Measurements from ENCODE around the gene LSP1. TPM values are rescaled to one million over a fixed set of nuclear protein-coding genes. Genes with fewer than 3 reads are reported as not detected.

LSP1 gene
- polyA plus RNA-seq, 4 donors = 5.2 to 10.8 (median 7.3) TPM

DNA sequence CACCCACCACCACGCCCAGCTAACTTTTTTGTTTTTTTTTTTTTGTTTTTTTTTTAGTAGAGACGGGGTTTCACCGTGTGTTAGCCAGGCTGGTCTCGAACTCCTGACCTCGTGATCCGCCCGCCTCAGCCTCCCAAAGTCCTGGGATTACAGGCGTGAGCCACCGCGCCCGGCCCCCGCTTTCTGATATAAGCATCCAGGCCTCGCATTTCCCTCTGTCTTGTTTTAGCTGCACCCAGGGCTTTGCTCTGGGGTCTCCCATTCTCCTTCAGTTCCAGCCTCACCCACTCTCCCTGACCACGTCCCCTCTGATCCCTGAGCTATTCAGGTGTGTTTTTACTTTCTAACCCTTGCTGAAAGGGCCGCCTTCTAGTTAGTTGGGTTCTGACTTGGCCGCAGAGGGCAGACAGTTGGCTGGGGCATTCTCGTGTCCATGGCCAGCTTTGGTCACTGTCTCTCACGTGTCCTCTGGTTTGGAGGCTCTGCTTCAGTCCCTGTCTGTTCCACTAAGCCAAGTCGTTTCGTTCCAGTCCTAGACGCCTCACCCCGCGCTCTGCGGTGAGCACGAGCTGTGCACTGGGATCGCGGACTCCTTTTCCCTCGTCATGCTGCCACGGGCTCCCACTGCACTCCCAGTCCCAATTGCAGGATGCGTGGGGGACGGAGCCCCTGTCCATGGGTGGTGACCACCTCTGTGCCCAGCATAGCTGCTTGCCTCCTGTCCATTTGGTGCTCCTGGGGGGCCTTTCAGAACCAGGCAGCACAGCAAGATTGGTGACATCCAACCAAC is 60.6 kb downstream of the LSP1 start:
- no peak for DNase-seq (ENCODE audit: low read depth in 4 of 4, low spot score in 3 of 4)

DNA sequence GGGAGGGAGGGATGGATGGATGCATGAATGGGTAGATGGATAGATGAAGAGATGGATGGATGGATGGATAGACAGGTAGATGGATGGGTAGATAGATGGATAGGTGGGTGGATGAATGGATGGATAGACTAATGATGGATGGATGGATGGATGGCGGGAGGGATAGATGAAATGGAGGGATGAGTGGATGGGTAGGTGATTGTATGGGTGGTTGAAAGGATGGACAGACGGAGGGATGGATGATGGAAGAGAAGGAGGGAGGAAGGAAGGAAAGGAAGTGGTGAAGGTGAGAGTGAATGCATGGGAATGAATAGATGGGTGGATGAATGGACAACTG is 62.9 kb downstream of the LSP1 start:
- DNase-seq (ENCODE audit: low read depth in 4 of 4, low spot score in 3 of 4) = no peak

DNA sequence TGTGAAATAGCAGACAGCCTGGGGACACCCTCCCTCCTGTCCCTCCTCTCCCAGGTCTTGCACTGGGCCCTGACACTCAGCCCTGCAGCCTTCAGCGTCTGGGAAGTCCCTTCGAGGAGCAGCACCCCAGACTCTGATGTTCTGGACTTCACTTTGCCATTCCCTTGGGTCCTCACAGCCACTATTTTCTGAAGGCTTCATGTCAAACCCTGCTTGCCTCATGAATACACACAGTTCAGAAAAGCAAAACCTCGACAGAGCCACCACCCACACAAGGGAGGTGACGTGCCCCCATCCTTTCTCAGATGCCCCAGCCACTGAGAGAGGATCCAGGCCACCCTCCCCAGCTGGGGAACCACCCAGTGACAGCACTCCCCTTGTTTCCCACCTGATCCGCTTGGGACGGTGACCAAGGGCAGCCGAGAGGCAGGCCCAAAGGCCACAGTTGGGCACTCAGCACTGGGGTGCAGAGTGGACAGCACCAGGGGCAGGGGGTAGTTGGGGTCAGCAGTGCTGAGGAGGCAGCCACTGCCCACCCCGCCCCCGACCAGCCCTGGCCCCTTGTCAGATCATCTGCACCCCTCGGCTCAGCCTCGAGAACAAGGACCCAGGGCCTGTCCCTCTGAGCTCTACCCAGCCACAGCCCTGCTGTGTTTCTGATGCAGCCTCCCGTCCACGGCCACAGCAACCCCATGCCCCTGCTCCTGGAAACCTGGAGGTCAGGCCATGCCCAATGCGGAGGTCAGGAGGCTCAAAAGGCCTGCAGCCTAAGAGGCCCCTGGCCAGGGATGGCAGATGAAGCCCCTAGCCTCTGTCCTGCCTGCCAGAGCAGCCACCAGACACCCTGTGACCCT is 63.5 kb downstream of the LSP1 start:
- DNase-seq (ENCODE audit: low read depth in 4 of 4, low spot score in 3 of 4) = no peak

DNA sequence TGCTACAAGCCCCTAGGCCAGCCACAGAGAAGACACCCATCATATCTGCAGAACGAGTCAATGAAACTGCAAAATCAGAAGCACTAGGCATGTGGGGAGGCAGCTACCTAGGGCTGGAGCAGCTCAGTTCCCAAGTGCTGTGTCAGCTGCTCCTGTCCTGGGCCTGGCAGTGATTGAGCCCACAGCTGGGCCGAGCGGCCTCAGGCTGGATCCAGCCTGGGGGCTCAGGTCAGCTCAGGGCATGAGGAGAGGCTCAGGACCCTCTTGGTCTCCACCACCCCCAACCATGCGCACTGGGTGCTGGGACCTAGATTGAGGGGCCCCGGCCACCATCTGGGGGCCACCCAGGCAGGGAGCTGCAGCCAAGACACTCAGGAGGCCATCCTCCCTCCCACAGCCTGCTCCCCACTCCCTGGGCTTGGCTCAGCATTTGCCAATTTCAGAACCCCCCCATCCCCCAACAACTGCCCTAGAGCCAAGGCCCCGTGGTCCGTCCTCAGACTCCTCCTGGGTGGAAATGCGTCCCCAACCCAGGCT is 64.2 kb downstream of the LSP1 start:
- DNase-seq (ENCODE audit: low read depth in 4 of 4, low spot score in 3 of 4) = no peak

DNA sequence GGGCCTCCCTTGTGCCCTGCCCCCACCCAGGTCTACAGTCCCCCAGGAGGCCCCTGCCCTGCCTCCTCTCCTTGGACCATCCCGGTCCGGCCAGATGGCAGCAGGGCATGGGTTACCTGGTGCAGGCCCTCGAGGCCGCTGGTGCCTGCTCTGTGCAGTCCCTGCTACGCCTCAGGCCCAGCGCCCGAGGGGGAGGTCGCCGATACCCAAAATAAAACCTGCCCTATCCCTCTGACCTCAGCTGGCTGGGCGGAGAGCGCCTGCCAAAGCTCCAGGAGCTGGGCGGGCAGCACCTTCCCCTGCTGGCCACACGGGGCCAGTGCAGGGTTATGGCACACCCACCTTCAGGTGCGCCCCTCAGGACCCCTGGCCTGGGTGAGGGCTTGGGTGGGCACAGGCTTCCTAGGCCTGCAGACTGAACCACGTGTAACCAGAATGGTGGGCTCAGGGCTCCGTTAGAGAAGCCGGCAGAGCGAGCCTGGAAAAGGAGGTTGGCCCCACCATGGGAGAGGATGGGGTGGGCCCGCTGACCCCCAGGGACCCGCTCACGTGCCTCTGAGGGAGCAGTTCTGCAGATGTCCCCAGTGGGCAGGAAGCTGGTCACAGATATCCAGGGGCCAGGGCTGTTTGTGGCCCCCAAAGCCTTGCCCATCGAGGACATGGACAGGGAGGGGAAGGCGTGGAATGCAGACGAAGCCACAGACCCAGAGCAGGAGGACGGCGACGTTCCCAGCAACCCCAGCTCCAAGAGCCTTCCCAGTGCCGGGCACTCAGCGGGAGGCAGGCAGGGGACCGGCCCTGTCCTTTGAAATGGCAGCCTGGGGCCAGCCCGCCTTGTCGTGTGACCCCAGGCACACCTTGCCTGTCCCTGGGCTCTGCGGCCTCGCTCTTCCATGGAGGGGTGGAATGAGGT is 64.9 kb downstream of the LSP1 start:
- DNase-seq (ENCODE audit: low read depth in 4 of 4, low spot score in 3 of 4) = no peak

DNA sequence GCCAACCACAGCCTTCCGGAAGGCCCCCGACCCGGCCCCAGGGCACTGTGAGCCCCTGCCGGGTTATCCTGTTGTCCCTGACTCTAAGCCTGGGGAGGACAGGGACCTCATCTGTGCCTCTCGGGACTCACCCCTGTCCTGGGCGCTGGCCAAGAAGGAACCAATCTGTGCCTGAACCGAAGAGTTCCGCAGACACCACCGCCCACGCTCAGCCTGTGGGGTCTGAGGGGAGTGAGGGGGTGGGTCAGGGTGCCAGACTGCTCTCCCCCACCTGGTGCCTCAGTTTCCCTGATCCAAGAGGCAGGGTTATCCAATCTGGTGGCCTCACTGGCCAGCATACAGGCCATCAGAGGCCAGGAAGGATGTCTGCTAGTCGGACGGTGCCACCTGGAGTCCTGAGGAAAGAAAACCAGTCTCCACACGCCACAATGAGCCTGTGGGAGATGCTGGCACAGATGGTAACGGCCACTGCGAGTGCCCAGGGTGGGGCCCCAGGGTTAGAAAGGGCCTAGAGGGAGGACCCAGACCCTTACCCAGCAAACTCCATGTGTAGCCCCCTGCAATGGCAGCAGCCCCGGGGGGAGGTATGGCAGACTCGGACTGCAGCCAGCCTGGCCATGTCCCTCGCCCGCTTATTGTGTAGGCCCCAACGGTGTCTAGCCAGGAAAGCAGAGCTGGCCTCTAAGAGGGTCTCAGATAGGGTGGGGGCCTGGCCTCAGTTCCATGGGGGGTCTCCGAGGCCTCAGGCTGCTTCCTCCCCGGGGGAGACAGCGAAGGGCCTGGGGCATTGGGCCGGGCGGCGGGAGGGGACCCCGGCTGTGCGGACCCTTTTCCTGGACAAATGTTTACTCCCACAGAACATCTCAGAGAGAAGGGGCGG is 65.8 kb downstream of the LSP1 start:
- no peak for DNase-seq (ENCODE audit: low read depth in 4 of 4, low spot score in 3 of 4)

DNA sequence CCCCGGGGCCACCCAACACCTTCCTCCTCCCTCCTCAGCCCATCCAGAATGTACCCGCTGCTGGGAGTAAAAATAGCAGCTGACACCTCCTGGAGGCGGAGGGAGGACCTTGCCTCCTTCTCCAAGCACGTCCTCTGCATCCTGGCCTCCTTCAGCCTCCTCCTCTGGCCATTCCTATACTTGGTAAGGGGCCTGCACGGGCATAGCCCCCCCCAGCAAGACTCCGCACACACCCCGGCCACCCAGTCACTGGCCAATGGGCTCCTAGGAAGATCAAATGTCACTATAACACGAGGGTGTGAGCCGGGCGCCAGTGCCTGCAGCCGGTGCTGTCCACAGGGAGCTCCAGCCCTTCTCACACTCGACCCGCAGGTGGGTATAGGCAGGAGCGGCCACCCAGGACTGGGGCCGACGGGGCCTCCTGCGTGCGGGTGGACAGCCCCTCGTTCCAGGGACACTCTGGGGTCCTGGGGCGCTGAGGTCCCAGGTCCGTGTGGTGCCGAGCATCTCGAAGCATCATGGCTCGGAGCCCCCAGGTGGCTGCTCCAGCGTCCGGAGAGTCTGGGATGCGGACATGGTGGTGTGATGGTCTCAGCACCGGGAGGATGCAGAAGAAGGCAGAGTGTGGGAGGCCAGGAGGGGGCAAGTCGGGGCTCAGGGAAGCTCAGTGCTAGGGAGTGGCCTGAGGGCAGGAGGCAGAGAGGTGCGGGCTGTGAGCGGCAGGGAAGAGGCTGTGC is 66.7 kb downstream of the LSP1 start, which contains the start of gene TNNT3:
TSS of gene TNNT3 (plus strand) at position 313 of the 737 bp plus-strand sequence. CDS start 3,172 bp downstream, outside the sequence.
- DNase-seq (ENCODE audit: low read depth in 4 of 4, low spot score in 3 of 4) = no peak

DNA sequence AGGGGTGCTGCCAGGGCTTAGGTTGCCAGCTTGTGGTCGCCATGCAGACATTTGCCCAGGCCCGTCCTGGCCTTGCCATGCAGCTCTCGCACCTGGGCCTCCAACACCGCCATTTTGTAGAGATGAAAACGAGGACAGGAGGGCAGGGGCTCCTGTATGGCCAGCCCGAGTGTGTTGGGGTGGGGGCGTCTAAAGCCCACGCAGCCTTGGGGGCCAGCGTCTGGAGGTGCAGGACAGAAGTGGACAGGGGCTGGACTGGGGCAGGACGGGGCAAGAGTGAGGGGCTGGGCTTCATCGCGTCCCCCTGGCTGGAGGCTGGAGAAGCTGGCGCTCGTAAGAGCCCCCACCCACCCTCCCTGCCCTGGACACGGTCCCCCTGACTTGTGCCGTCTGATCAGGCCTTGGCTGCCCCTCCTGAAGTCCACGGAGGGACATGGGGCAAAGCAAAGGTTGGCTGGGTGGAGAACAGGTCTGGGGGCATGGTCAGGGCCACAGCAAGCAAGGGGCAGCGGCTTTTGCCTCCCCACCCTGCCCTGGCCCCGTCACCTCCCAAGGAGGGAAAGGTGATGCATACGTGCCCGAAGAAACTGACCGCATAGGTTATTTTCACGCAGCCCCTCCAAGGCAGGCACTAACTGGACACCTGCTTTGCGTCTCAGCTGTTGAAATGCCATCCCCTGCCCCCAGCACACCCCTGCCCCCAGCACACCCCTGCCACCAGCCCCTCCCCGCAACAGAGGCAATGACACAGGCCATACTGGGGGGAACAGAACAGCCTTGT is 67.4 kb downstream of the LSP1 start:
- no peak for DNase-seq (ENCODE audit: low read depth in 4 of 4, low spot score in 3 of 4)

DNA sequence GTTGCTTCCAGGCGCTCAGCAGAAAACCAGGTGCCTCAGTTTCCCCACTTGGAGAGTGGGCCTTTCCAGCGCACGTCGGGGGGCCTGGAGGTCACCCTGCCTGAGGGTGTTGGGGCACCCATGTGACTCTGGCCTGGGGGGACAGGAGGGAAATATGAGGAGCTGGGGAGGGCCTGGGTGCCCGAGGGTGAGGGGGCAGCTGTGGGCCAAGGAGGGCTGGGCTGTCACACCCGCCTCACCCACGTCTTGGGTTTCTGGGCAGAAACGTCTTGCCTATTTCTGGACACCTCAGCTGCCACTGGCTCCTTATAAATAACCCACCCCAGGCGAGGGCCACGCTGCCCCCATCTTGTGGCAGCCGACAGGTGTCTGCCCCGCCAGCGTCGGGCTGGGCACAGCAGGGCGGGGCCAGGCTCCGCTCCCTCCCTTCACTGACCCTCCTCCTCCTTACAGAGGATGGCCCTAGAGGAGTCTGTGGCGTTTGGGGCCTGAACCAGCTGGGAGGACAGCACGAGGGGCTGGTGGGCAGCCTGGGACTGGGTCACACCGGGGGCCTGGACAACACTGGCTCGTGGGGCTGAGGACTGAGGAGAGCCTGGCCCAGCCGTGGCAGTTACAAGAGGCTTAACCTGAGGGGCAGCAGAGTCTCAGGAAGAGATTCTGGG is 68.2 kb downstream of the LSP1 start:
- DNase-seq (ENCODE audit: low read depth in 4 of 4, low spot score in 3 of 4) = no peak

DNA sequence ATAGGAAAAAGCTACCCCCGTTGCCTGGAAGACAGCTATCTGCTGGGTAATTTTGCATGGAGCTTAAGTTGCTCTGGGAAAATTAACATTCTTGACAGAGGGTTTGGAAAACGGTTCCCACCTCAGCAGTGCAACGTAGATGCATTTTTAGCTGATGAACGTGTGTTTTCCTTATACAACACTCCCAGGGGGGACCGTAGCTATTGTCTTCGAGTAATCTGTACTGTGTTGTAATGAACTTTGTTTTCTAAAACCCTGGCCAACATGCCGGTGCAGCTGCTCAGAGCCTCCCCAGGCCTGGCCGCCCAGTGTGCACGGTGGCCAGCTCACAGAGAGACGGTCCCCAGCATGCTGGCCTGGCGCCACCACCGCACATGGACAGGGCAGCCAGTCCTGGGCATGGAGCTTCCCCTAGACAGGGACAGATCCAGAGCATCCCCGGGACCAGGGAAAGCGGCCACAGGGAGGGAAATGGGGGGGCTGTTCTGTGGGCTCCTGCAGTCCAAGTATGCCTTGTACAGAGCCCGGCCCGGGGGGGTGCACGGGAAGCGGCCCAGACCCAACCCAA is 68.8 kb downstream of the LSP1 start:
- DNase-seq (ENCODE audit: low read depth in 4 of 4, low spot score in 3 of 4) = no peak

DNA sequence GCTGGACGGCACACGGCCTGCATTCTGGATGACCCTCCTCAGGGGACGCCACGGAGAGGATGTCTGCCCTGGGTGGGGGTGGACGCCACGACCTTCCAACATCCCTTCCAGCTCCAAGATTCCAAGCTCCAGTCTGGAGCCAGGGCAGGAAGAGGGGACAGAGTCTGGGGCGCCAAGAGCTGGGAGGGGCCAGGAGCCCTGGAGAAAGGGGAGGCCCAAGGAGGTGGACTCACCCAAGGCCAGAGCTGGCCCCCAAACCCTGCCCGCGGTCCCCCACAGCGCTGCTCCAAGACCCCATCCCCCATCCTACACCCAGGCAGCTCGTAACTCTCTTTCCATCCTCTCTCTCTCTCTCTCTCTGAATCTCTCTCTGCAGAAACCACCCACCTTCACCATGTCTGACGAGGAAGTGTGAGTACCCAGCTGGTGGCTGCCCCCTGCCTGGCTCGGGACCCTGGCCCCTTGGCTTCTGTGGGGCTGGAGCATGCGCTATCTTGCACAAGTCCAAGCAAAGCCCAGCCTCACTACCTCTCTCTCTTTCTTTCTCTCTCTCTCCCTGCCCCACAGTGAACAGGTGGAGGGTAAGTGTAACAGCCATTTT is 69.7 kb downstream of the LSP1 start:
- DNase-seq (ENCODE audit: low read depth in 4 of 4, low spot score in 3 of 4) = no peak

DNA sequence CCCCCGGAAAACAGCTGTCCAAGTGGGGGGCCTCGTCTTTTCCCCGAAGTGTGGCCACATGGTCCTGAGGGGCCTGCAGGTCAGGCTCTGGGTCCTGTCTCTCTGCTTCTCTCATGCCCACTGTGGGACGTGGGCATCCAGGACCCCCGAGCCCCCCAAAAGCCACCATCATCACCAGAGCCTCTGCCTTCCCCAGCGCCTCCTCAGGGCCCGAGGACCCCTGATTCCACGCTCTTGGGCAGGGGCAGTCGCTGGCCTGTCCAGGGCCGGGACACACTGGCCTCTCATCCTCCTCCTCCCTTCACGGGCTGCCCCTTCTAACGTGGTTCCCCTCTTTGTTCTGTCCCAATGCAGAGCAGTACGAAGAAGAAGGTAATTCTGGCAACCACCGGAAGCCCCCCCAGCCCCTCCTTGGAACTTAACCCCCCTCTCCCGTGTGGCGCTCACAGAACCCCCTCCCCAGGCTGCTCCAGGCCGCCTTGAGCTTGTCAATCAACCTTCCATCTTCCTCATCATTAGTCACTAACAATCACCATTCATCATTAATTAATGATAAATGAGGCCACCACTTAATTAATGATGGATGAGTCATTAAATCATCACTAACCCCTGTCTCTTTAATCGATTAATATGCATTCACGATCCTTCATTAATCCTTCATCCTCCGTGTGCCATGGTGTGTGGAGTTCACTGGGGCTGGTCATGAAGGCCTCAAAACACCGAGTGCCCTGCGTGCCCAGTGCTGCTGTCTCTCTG is 70.5 kb downstream of the LSP1 start:
- DNase-seq (ENCODE audit: low read depth in 4 of 4, low spot score in 3 of 4) = no peak

DNA sequence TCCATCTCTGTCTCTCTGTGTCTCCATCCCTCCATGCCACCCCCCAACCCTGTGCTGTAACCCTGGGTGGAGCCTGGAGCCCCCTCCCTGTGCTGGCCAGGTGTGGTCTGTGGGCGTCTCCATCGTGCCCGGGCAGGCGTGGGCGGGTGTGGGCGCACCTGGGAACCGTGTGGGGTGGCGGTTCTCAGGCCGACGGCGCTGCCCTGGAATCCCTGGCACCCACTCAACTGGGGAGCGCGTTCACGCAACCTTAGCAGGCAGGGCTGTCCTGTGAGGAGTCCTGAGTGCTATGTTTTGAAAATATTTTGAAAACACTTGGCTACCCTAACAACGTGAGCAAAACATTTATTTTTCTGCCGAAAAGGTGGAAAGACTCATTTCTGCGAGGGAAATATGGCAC is 71.3 kb downstream of the LSP1 start:
- DNase-seq (ENCODE audit: low read depth in 4 of 4, low spot score in 3 of 4) = no peak

DNA sequence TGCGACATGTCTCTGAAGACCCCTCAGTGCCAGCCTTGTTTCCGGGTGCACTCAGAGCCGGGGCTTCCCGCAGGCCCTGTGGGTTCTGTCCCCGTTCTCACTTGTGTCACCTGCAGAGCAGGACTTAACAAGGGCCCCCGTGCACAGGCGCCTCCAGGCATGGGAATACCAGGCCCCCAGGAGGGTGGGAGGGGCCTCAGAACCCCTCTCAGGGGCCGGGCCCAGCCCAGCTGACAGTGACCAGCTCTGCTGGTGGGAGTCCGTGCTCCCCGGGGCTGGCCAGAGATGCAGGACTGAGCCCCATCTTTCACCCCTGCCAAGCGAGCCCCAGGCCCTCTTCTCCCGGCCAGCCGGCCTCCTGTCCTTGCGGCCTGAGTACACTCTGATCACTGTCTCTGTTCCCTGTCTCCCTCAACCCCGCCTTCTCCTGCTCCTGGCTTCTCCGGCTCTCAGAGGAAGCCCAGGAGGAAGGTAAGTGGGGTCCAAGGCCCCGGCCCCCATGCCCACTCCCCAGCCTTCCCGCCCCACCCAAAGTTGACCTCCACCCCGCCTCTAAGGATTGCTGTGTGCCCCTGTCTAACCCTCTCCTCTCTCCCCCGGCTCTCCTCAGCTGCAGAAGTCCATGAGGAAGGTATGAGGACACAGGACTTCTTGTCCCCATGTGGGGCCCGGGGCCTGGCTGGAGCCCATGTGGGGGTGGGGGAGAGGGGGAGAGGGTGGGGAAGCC is 71.9 kb downstream of the LSP1 start:
- DNase-seq (ENCODE audit: low read depth in 4 of 4, low spot score in 3 of 4) = no peak

DNA sequence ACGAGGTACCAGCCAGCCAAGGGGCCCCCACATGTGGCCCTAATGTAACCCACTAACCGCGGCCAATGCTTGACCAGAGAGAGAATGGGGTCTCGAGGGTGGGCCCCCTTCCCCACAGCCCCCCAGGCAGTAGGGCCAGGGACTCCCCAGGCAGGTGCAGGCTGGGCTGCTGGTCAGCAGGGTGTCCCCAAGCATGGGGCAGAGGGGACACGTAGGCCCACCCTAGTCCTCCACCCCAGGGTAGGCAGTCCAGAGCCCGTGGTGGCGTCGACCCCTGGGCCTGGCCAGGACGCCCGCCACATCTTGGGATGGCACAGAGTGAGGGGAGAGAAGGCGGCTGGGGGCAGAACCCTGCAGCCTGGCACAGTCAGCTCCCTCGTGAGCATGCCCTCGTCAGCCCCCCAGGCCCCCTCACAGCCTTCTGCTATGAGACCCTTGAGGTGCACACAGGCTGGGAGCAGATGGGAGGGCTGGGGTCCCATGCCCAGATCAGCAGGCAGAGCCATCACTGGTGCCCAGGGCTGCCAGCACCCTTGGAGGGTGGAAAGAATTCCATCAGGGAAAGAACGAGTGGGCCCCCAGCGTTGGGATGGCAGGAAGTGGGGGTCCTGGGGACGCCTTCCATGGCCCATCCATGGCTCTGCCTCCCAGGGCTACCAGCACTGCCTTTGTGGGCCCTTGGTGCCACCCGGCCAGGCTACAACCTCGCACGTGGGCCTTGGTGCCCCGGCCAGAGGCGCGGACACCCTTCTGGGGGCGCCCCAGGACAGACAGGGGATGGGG is 72.7 kb downstream of the LSP1 start:
- DNase-seq (ENCODE audit: low read depth in 4 of 4, low spot score in 3 of 4) = no peak
